Fibroblast of villous mesenchyme (primary cell): ENCODE measurements around the gene RAB44. TPM values are rescaled to one million over a fixed set of nuclear protein-coding genes. Genes with fewer than 3 reads are reported as not detected.
"Not testable (repeated sequence)": the region's sequence is repeated elsewhere in the genome, so short reads cannot be mapped to it uniquely, and the experiment has no call there.

Source experiments
- DNase-seq: peaks from one replicate; pipeline ENCODE4 v3.0.0-alpha.2; 2010; ENCODE audit warnings: low read depth
- H3K4me3 ChIP-seq: 2 replicates; pipeline ENCODE4 v1.5.1; 2011; ENCODE audit warnings: low read depth, mild to moderate bottlenecking, low read length
- total RNA-seq: library from RNA; depleted of rRNA; stranded (reverse); fragments of >200 nt; gene quantifications from 2 replicates; pipeline ENCODE4 v1.2.3, GENCODE V29; 2012
- TF ChIP-seq, protein P1 (sequence below): IDR thresholded peaks from 2 replicates; pipeline ENCODE4 v1.5.1; 2012; ENCODE audit warnings: low read depth, mild to moderate bottlenecking, low read length; ENCODE audit not compliant: insufficient read depth

The RAB44 gene
- total RNA-seq, 1 donor: not detected

DNA sequence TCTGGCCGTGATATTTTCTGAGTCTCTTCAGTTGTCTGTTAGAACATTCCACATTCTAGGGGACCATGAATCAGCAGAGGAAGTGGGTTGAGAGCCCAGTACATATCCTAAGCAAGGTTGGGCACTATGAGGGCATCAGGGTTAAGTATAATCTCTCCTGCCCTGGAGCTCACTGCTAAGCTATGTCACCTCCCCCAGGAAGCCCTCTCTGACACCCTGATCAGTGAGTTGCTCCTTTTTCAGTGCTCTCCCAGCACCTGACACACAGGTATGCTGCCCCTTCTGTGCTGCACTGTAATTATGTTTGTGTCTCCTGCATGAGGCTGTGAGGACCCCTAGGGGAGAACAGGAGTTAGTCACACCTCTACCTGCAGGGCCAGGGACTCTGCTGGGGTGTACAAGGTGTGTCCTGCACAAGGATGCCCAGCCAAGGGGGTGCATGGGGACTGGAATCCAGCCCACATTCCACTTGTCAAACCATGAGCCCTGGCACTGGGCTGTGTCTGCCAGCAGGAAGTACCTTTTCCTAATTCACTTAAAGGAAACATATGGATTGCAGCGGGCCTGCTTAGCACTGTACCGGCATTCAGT lies 3.9 kb downstream of the RAB44 start:
- no peak for DNase-seq

DNA sequence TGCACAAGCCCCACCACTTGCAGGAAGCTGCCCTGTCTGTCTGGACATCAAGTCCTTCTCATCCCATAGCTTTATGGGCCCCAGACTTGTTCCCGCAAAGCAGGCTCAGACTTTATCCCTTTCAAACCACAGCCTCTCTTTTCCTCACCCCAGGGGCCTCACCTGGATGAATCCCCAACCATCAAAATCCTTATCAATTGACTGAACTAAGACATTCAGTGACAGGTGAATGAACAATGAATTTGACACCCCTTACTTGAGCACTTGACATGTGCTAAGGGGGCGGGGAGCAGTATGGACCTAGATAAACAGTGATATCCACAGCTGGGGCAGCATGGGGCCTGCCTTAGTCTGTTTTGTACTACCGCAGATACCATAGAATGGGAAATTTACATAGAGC lies 5.0 kb downstream of the RAB44 start:
- TF ChIP-seq, protein P1, sequence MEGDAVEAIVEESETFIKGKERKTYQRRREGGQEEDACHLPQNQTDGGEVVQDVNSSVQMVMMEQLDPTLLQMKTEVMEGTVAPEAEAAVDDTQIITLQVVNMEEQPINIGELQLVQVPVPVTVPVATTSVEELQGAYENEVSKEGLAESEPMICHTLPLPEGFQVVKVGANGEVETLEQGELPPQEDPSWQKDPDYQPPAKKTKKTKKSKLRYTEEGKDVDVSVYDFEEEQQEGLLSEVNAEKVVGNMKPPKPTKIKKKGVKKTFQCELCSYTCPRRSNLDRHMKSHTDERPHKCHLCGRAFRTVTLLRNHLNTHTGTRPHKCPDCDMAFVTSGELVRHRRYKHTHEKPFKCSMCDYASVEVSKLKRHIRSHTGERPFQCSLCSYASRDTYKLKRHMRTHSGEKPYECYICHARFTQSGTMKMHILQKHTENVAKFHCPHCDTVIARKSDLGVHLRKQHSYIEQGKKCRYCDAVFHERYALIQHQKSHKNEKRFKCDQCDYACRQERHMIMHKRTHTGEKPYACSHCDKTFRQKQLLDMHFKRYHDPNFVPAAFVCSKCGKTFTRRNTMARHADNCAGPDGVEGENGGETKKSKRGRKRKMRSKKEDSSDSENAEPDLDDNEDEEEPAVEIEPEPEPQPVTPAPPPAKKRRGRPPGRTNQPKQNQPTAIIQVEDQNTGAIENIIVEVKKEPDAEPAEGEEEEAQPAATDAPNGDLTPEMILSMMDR: no peak
- no peak for DNase-seq
- H3K4me3 ChIP-seq: no peak overlapping the region

More for the DNA sequence above, 3.9 kb downstream of the RAB44 start:
- TF ChIP-seq, protein P1: no peak
- H3K4me3 ChIP-seq: no peak overlapping the region

DNA sequence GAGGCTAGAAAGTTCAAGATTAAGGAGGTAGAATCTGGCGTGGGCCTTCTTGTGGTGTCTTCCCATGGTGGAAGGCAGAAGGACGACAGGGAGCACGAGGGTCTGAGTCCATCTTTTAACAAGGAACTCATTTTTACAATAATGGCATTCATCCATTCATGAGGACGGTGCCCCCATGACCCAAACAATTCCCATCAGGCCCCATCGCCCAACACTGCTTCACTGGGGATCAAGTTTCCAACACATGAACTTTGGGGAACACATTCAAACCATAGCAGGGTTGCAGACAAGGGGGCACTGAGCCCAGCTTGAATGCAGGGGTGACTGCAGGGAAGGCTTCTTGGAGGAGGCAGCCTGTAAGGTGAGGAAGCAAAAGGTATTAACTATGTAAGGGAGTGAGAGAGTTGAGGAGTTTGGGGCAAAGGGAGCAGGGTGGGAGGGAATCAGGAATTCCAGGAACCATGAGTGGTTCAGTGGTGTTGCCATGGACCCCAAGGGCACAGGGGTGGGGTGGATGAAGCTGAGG lies 5.5 kb downstream of the RAB44 start:
- TF ChIP-seq, protein P1: no peak
- DNase-seq: no peak
- H3K4me3 ChIP-seq: no peak overlapping the region

DNA sequence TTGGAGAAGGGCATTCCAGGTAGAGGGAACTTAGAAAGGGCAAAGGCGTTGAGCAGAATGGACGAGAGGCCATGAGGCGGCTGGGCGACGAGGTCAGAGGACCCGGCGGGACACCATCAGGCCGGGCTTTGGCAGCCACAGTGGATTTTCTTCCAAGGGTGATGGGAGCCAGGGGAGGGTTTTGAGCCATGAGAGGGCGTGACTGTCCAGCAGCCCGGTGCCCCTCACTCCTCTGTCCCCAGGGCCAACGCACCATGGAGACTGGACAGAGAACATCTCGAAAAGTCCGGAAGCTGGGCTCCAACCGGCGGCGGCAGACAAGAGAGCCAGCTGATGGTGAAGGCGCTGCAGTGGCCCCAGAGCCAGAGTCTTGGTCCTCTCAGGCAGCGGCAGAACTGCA lies 6.4 kb downstream of the RAB44 start:
- TF ChIP-seq, protein P1: no peak
- no peak overlapping the region for H3K4me3 ChIP-seq
- DNase-seq: no peak

- H3K4me3 ChIP-seq, DNase-seq: not testable (repeated sequence)
These were observed 7.4 kb downstream of the RAB44 start for GRCh38 chr6:36704961-36705577.

DNA sequence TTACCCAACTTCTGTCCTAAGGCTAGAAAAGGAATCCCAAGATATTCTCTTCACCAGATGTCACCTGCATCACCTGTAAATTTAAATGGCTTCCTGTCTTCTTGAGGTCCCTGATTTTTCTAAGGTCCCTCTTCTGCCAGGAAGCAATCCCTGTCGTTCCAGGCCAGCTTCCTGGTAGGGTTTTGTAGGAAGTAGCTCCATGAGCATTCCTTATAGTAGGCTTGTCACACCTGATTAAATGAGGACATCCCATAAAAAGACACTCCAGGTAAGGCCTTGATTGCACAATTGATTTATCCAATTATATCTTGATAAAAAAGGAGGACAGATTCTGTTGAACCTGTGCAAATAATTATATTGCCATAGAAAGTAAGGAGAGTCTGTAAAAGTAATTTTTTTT lies 8.7 kb downstream of the RAB44 start:
- DNase-seq: no peak
- TF ChIP-seq, protein P1: no peak
- H3K4me3 ChIP-seq: no peak overlapping the region

DNA sequence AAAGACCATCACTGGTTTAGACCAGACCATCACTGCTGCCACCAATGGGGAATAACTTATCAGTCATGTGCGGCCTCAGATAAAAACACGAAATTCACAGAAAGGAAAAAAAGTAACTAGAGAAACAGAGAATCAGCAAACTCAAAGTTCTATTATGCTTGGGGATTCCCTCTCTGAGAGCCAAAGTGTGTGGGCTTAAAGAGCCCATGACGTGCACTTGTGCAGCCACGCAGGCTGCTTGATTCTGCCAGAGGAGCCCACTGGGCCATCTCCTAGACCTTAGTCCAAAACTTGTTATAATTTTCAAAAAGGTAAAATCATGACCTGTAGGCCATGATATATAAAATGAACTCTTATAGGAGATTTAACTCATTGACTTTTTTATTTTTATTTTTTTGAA lies 15.2 kb downstream of the RAB44 start:
- TF ChIP-seq, protein P1: no peak
- no peak overlapping the region for H3K4me3 ChIP-seq
- DNase-seq: no peak
